HEK293 (cell line): Measurements from ENCODE around the gene KYAT1.

ENCODE experiments used
- CTCF ChIA-PET: fragments of 350-600 bp; formaldehyde crosslinking; extraction: SDS; loops from one replicate; lab custom pipeline; 2021; ENCODE audit warnings: antibody characterized with exemption; lab: Yijun Ruan, JAX
- POLR2A ChIA-PET: fragments of 300-600 bp; formaldehyde crosslinking; extraction: SDS; loops from one replicate; lab custom pipeline; 2020; ENCODE audit warnings: antibody characterized with exemption, inconsistent platforms; lab: Yijun Ruan, JAX
- H3K27ac ChIP-seq: fragments of 200-500 bp; sonication (Bioruptor generic); 2 replicates; pipeline ENCODE4 v1.5.1; 2014; ENCODE audit warnings: low read depth, low read length, control low read depth, inconsistent platforms; ENCODE audit errors: extremely low read depth
- H3K36me3 ChIP-seq, 2 experiments: fragments of 200-500 bp in 1 of 2; sonication (Bioruptor generic) in 1 of 2; 1 replicate in 1 of 2; 2 replicates in 1 of 2; pipeline ENCODE4 v1.5.1; 2014 to 2017; ENCODE audit warnings: inconsistent platforms in 2 of 2, low read length in 2 of 2; ENCODE audit not compliant: control insufficient read depth in 2 of 2, insufficient read depth in 1 of 2
- H3K4me1 ChIP-seq: fragments of 200-500 bp; sonication (Bioruptor generic); 2 replicates; pipeline ENCODE4 v1.5.1; 2014; ENCODE audit warnings: mild to moderate bottlenecking, low read length, inconsistent platforms; ENCODE audit not compliant: control insufficient read depth, insufficient read depth
- H3K4me3 ChIP-seq: 2 replicates; pipeline ENCODE4 v1.5.1; 2011; ENCODE audit warnings: low read depth, mild to moderate bottlenecking, control low read depth, low read length, moderate library complexity
- H3K9me3 ChIP-seq: fragments of 200-500 bp; sonication (Bioruptor generic); 2 replicates; pipeline ENCODE4 v1.5.1; 2014; ENCODE audit warnings: low read depth, low read length, inconsistent platforms; ENCODE audit not compliant: control insufficient read depth, insufficient read depth
- EGR2 ChIP-seq: fragments of 450-650 bp; formaldehyde crosslinking; IDR thresholded peaks from 2 replicates; pipeline ENCODE4 v1.5.1; 2016; ENCODE audit warnings: low read depth, missing biosample characterization, missing genetic modification characterization
- KLF10 ChIP-seq: fragments of 450-650 bp; IDR thresholded peaks from 2 replicates; pipeline ENCODE4 v1.5.1; 2018; ENCODE audit warnings: missing biosample characterization, mild to moderate bottlenecking, missing genetic modification characterization
- KLF16 ChIP-seq: fragments of 450-650 bp; formaldehyde crosslinking; IDR thresholded peaks from 2 replicates; pipeline ENCODE4 v1.5.1; 2017; ENCODE audit warnings: missing biosample characterization, missing genetic modification characterization
- ZBTB21 ChIP-seq: fragments of 450-650 bp; formaldehyde crosslinking; IDR thresholded peaks from 2 replicates; pipeline ENCODE4 v1.5.1; 2017; ENCODE audit warnings: missing biosample characterization, missing genetic modification characterization
- ZFHX2 ChIP-seq: fragments of 450-650 bp; formaldehyde crosslinking; conservative IDR thresholded peaks from 2 replicates; pipeline ENCODE4 v1.5.1; 2016; ENCODE audit warnings: missing biosample characterization, missing genetic modification characterization
- ZNF133 ChIP-seq: fragments of 450-650 bp; formaldehyde crosslinking; IDR thresholded peaks from 2 replicates; pipeline ENCODE4 v1.5.1; 2016; ENCODE audit warnings: missing biosample characterization, missing genetic modification characterization
- ZNF24 ChIP-seq: fragments of 450-650 bp; formaldehyde crosslinking; IDR thresholded peaks from 2 replicates; pipeline ENCODE4 v1.5.1; 2016; ENCODE audit warnings: missing biosample characterization, missing genetic modification characterization
- ZNF302 ChIP-seq: fragments of 450-650 bp; formaldehyde crosslinking; IDR thresholded peaks from 2 replicates; pipeline ENCODE4 v1.5.1; 2016; ENCODE audit warnings: missing biosample characterization, missing genetic modification characterization, low read depth
- ZNF350 ChIP-seq: fragments of 450-650 bp; formaldehyde crosslinking; IDR thresholded peaks from 2 replicates; pipeline ENCODE4 v1.5.0; 2017; ENCODE audit warnings: missing biosample characterization, mild to moderate bottlenecking, missing genetic modification characterization
- ZNF404 ChIP-seq: fragments of 450-650 bp; formaldehyde crosslinking; IDR thresholded peaks from 2 replicates; pipeline ENCODE4 v1.5.1; 2017; ENCODE audit warnings: missing biosample characterization, missing genetic modification characterization
- ZNF433 ChIP-seq: fragments of 450-650 bp; formaldehyde crosslinking; IDR thresholded peaks from 2 replicates; pipeline ENCODE4 v1.5.1; 2016; ENCODE audit warnings: missing biosample characterization, missing genetic modification characterization, low read depth
- ZNF48 ChIP-seq: fragments of 450-650 bp; formaldehyde crosslinking; IDR thresholded peaks from 2 replicates; pipeline ENCODE4 v1.5.1; 2016; ENCODE audit warnings: missing biosample characterization, missing genetic modification characterization
- ZNF600 ChIP-seq: fragments of 450-650 bp; formaldehyde crosslinking; IDR thresholded peaks from 2 replicates; pipeline ENCODE4 v1.5.1; 2016; ENCODE audit warnings: missing biosample characterization, missing genetic modification characterization
- ZNF654 ChIP-seq: fragments of 450-650 bp; formaldehyde crosslinking; IDR thresholded peaks from 2 replicates; pipeline ENCODE4 v1.5.1; 2016; ENCODE audit warnings: low read depth, missing biosample characterization, missing genetic modification characterization
- ZNF658 ChIP-seq: fragments of 450-650 bp; formaldehyde crosslinking; IDR thresholded peaks from 2 replicates; pipeline ENCODE4; 2016; ENCODE audit warnings: missing biosample characterization, missing genetic modification characterization
- ZNF670 ChIP-seq: fragments of 450-650 bp; formaldehyde crosslinking; IDR thresholded peaks from 2 replicates; pipeline ENCODE4 v1.5.1; 2016; ENCODE audit warnings: missing biosample characterization, missing genetic modification characterization, low read depth
- ZSCAN30 ChIP-seq: fragments of 450-650 bp; IDR thresholded peaks from 2 replicates; pipeline ENCODE4 v1.5.1; 2018; ENCODE audit warnings: missing biosample characterization, mild to moderate bottlenecking, missing genetic modification characterization, moderate library complexity
- TF ChIP-seq, protein P1 (sequence below): fragments of 450-650 bp; formaldehyde crosslinking; optimal IDR thresholded peaks from 2 replicates; pipeline ENCODE3; 2016; ENCODE audit warnings: missing biosample characterization, mild to moderate bottlenecking, missing genetic modification characterization
- TF ChIP-seq, protein P2 (sequence below): fragments of 450-650 bp; IDR thresholded peaks from 2 replicates; pipeline ENCODE4 v1.5.1; 2018; ENCODE audit warnings: missing biosample characterization, mild to moderate bottlenecking, missing genetic modification characterization
- TF ChIP-seq, protein P3 (sequence below): fragments of 450-650 bp; formaldehyde crosslinking; IDR thresholded peaks from 2 replicates; pipeline ENCODE4 v1.5.1; 2016; ENCODE audit warnings: missing biosample characterization, missing genetic modification characterization
- TF ChIP-seq, protein P4 (sequence below): fragments of 450-650 bp; formaldehyde crosslinking; IDR thresholded peaks from 2 replicates; pipeline ENCODE4 v1.5.1; 2017; ENCODE audit warnings: missing biosample characterization, missing genetic modification characterization
- TF ChIP-seq, protein P5 (sequence below): fragments of 450-650 bp; formaldehyde crosslinking; conservative IDR thresholded peaks from 2 replicates; pipeline ENCODE4 v1.5.1; 2016; ENCODE audit warnings: low read depth, missing biosample characterization, missing genetic modification characterization

Gene KYAT1

DNA sequence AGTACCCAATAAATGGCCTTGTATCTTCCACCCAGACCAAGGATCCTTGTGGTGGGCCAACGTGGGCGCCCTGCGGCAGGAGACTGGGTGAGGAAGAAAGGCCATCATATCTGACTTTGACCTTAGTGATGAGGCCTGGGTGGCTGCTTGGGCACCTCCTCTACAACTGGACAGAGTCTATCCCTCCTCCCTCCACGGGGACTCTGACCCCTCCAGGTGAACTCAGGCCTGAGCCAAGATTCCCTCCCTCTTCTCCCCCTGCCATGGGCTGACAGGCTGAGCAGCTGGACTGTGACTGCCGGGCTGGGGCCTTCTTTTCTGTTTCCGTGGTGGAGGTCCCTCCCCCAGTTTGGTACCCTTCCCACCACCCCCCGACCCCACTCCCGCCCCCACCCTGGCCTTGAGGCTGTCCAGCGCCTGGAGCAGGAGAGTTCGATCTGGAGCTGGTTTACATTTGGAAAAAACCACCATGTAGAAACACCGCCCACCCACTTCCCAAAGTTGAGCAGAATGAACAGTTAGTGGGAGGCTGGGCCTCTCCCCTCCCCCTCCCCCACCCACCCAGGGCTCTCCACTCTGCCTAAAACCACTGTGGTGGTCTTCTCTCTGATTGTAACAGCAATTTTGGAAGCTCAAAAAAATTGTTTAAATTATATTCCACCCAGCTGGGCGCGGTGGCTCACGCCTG lies 37.8 kb upstream of the KYAT1 start:
- Histone ChIP-seq H3K27ac (no peak overlapping the region), H3K36me3 (peaks cover 0 to 29% of the 10 kb centered on the region in 2 experiments; a peak in 1 of 3 replicates), H3K9me3 (no peaks in the 10 kb centered on the region), H3K4me1 (no peaks in the 10 kb centered on the region), H3K4me3 (no peak overlapping the region)
- ChIA-PET POLR2A (no interaction called here), CTCF (interaction anchor here (1.2 kb wide), 1 partner anchor 9 kb away, joined by 6 read pairs; no protein-coding TSS in a partner anchor)
- TF ChIP-seq KLF10 (tag by site-specific recombination) (no peak), ZNF302 (no peak), ZNF404 (tag by site-specific recombination) (no peak), EGR2 (tag by site-specific recombination) (peak; percentile 8; the same call in 1 of the 2 replicates), ZNF133 (no peak), ZNF350 (tag by site-specific recombination) (no peak), ZNF24 (tag by site-specific recombination) (no peak), ZNF433 (no peak), ZNF48 (tag by site-specific recombination) (no peak), ZNF658 (tag by site-specific recombination) (no peak), ZNF670 (tag by site-specific recombination) (no peak), ZFHX2 (tag by site-specific recombination) (peak; percentile 34)
- TF ChIP-seq, protein P1, sequence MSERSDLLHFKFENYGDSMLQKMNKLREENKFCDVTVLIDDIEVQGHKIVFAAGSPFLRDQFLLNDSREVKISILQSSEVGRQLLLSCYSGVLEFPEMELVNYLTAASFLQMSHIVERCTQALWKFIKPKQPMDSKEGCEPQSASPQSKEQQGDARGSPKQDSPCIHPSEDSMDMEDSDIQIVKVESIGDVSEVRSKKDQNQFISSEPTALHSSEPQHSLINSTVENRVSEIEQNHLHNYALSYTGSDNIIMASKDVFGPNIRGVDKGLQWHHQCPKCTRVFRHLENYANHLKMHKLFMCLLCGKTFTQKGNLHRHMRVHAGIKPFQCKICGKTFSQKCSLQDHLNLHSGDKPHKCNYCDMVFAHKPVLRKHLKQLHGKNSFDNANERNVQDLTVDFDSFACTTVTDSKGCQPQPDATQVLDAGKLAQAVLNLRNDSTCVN (tag by site-specific recombination): no peak
- TF ChIP-seq, protein P2, sequence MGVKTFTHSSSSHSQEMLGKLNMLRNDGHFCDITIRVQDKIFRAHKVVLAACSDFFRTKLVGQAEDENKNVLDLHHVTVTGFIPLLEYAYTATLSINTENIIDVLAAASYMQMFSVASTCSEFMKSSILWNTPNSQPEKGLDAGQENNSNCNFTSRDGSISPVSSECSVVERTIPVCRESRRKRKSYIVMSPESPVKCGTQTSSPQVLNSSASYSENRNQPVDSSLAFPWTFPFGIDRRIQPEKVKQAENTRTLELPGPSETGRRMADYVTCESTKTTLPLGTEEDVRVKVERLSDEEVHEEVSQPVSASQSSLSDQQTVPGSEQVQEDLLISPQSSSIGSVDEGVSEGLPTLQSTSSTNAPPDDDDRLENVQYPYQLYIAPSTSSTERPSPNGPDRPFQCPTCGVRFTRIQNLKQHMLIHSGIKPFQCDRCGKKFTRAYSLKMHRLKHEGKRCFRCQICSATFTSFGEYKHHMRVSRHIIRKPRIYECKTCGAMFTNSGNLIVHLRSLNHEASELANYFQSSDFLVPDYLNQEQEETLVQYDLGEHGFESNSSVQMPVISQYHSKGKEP (tag by site-specific recombination): no peak
- TF ChIP-seq, protein P3, sequence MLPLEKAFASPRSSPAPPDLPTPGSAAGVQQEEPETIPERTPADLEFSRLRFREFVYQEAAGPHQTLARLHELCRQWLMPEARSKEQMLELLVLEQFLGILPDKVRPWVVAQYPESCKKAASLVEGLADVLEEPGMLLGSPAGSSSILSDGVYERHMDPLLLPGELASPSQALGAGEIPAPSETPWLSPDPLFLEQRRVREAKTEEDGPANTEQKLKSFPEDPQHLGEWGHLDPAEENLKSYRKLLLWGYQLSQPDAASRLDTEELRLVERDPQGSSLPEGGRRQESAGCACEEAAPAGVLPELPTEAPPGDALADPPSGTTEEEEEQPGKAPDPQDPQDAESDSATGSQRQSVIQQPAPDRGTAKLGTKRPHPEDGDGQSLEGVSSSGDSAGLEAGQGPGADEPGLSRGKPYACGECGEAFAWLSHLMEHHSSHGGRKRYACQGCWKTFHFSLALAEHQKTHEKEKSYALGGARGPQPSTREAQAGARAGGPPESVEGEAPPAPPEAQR (tag by site-specific recombination): no peak
- TF ChIP-seq, protein P4, sequence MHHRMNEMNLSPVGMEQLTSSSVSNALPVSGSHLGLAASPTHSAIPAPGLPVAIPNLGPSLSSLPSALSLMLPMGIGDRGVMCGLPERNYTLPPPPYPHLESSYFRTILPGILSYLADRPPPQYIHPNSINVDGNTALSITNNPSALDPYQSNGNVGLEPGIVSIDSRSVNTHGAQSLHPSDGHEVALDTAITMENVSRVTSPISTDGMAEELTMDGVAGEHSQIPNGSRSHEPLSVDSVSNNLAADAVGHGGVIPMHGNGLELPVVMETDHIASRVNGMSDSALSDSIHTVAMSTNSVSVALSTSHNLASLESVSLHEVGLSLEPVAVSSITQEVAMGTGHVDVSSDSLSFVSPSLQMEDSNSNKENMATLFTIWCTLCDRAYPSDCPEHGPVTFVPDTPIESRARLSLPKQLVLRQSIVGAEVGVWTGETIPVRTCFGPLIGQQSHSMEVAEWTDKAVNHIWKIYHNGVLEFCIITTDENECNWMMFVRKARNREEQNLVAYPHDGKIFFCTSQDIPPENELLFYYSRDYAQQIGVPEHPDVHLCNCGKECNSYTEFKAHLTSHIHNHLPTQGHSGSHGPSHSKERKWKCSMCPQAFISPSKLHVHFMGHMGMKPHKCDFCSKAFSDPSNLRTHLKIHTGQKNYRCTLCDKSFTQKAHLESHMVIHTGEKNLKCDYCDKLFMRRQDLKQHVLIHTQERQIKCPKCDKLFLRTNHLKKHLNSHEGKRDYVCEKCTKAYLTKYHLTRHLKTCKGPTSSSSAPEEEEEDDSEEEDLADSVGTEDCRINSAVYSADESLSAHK (tag by site-specific recombination): no peak

DNA sequence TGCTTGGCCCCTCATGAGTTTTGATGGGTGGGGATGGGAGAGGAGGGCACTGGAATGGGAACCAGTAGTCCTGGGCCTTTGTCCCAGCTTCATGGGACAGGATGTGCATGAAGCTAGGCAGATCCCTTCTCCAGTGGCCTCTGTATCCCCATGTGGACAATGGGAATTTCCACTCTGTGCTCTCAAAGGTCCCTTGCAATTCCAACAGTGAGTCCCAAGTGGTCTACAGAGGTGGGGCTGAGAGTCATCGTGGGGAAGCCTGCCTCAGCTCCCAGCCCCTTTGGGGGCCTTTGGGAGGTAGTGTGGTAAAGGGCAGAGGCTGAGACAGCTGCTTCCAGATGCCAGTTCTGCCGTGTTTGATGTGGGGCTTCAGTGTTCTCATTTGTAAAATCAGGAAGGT lies 37.2 kb upstream of the KYAT1 start:
- peaks cover 0 to 33% of the 10 kb centered on the region in 2 experiments; a peak in 1 of 3 replicates for H3K36me3 ChIP-seq
- no peaks in the 10 kb centered on the region for H3K4me1 ChIP-seq
- H3K4me3 ChIP-seq: no peak overlapping the region
- ChIA-PET POLR2A (no interaction called here), CTCF (interaction anchor here (1.3 kb wide), 1 partner anchor 9 kb away, joined by 6 read pairs; no protein-coding TSS in a partner anchor)
- H3K27ac ChIP-seq: no peak overlapping the region
- H3K9me3 ChIP-seq: no peaks in the 10 kb centered on the region
- TF ChIP-seq, protein P5, sequence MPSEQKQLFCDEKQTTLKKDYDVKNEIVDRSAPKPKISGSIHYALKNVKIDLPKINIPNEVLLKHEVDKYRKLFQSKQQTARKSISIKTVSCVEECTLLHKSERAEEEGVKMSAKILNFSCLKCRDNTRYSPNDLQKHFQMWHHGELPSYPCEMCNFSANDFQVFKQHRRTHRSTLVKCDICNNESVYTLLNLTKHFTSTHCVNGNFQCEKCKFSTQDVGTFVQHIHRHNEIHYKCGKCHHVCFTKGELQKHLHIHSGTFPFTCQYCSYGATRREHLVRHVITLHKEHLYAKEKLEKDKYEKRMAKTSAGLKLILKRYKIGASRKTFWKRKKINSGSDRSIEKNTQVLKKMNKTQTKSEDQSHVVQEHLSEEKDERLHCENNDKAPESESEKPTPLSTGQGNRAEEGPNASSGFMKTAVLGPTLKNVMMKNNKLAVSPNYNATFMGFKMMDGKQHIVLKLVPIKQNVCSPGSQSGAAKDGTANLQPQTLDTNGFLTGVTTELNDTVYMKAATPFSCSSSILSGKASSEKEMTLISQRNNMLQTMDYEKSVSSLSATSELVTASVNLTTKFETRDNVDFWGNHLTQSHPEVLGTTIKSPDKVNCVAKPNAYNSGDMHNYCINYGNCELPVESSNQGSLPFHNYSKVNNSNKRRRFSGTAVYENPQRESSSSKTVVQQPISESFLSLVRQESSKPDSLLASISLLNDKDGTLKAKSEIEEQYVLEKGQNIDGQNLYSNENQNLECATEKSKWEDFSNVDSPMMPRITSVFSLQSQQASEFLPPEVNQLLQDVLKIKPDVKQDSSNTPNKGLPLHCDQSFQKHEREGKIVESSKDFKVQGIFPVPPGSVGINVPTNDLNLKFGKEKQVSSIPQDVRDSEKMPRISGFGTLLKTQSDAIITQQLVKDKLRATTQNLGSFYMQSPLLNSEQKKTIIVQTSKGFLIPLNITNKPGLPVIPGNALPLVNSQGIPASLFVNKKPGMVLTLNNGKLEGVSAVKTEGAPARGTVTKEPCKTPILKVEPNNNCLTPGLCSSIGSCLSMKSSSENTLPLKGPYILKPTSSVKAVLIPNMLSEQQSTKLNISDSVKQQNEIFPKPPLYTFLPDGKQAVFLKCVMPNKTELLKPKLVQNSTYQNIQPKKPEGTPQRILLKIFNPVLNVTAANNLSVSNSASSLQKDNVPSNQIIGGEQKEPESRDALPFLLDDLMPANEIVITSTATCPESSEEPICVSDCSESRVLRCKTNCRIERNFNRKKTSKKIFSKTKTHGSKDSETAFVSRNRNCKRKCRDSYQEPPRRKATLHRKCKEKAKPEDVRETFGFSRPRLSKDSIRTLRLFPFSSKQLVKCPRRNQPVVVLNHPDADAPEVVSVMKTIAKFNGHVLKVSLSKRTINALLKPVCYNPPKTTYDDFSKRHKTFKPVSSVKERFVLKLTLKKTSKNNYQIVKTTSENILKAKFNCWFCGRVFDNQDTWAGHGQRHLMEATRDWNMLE (tag by site-specific recombination): no peak
- no peak for TF ChIP-seq ZSCAN30 (tag by site-specific recombination)
- no peak for TF ChIP-seq ZNF654 (tag by site-specific recombination)
- no peak for TF ChIP-seq ZNF600 (tag by site-specific recombination)
- no peak for TF ChIP-seq ZBTB21 (tag by site-specific recombination)
- TF ChIP-seq KLF16 (tag by site-specific recombination): no peak
